HL-60/S4 (cell line): Measurements from ENCODE around the gene PSMG1.

Source experiments
- in situ Hi-C: fragments of 300-500 bp; cut with MboI; formaldehyde crosslinking; loops from 2 replicates; pipeline ENCODE4 v1.14.3; 2022; ENCODE audit warnings: low sequenced_read_pairs

Gene PSMG1

DNA sequence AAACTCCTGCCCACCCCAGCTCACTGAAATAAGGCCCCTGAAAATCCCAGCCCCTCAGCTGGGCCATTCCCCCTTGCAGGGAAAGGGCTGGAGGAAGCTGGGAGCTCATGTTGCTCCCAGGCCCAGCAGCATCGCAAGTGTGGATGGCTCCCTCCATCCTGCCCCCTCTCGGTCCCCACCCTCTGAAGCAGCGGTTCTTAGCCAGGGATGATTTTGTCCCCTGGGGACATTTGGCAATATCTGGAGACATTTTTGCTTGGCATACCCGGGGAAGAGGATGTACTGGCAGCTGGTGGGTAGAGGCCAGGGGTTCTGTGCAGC, 56.8 kb downstream of the PSMG1 start:
- in situ Hi-C loops, result loop anchor here (10.0 to 25.0 kb wide), 4 partner anchors 382 to 964 kb away; no protein-coding TSS in a partner anchor

DNA sequence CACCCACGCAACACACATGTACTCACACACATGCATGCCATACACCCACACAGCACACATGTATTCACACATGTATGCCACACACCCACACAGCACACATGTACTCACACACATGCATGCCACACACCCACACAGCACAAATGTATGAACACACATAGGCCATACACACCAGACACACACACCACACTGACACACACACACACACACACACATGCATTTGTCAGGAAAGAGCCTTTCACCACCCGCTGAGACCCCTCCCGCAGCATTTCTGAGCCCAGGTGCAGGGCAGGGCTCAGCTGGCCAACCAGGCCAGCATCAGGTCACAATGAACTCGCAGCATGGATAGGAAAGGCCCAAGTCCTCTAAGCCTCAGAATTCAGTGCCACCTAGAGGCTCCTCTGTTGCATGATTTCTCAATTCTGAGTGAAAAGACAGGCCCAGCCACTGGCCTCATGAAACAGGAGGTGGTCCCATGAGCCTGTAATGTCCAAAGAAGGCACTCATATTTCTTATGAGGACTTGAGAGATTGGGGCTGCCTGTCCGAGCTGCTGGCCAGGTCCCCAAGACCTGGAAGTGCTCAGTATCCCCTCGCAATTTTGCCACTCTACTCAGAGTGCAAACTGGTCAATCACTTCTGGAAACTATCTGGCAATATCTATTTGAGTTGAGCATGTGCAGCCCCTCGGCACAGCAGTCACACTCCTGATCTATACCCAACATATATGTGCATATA, 57.3 kb downstream of the PSMG1 start:
- in situ Hi-C loops, result loop anchor here (10.0 to 25.0 kb wide), 4 partner anchors 381 to 964 kb away; no protein-coding TSS in a partner anchor
